CD8-positive, alpha-beta memory T cell (primary cell): ENCODE data around the gene ARHGAP8. TPM values are rescaled to one million over a fixed set of nuclear protein-coding genes. Genes with fewer than 3 reads are reported as not detected.
A peak's percentile ranks its signal among the peaks of the same experiment; 100 is the strongest.

Source experiments
- CTCF ChIA-PET: fragments of 350-600 bp; sonication (Branson Sonifier 250); formaldehyde crosslinking; loops from one replicate; lab custom pipeline; 2021; ENCODE audit warnings: antibody characterized with exemption; lab: Charles Lee
- POLR2A ChIA-PET: fragments of 350-600 bp; sonication (Branson Sonifier 250); formaldehyde crosslinking; loops from one replicate; lab custom pipeline; 2021; ENCODE audit warnings: antibody characterized with exemption; lab: Charles Lee
- DNase-seq, 5 donors: peaks; one replicate each; pipeline versions ENCODE4 v3.0.0 to v3.0.0-alpha.2; 2020 to 2022; ENCODE audit warnings: mixed read lengths in 1 of 5
- H3K27ac ChIP-seq: one replicate; pipeline ENCODE4 v1.7.0; 2013; ENCODE audit warnings: low read depth, mild to moderate bottlenecking, low read length, moderate library complexity
- H3K27me3 ChIP-seq: 2 replicates; pipeline ENCODE4 v1.7.0; 2013; ENCODE audit warnings: low read length, mild to moderate bottlenecking; ENCODE audit not compliant: insufficient read depth, poor library complexity, severe bottlenecking
- H3K36me3 ChIP-seq: 2 replicates; pipeline ENCODE4 v1.7.0; 2013; ENCODE audit warnings: mild to moderate bottlenecking, low read length, moderate library complexity; ENCODE audit not compliant: insufficient read depth
- H3K4me1 ChIP-seq: 2 replicates; pipeline ENCODE4 v1.7.0; 2013; ENCODE audit warnings: mild to moderate bottlenecking, low read length, moderate library complexity; ENCODE audit not compliant: insufficient read depth
- H3K4me3 ChIP-seq: 2 replicates; pipeline ENCODE4 v1.7.0; 2013; ENCODE audit warnings: mild to moderate bottlenecking, low read length
- H3K9me3 ChIP-seq: 2 replicates; pipeline ENCODE4 v1.7.0; 2013; ENCODE audit warnings: mild to moderate bottlenecking, low read length
- H3K27ac Mint-ChIP-seq, 8 donors: one replicate each; pipeline ENCODE4 v1.8.0; 2020 to 2021; ENCODE audit warnings: mixed read lengths in 8 of 8, mild to moderate bottlenecking in 6 of 8, inconsistent platforms in 3 of 8, moderate library complexity in 3 of 8
- H3K27me3 Mint-ChIP-seq, 2 donors: one replicate each; pipeline ENCODE4 v1.8.0; 2020 to 2021; ENCODE audit warnings: mixed read lengths in 2 of 2, mild to moderate bottlenecking in 1 of 2, moderate library complexity in 1 of 2
- H3K36me3 Mint-ChIP-seq, 3 donors: one replicate each; pipeline ENCODE4 v1.8.0; 2020 to 2021; ENCODE audit warnings: mixed read lengths in 3 of 3, inconsistent platforms in 1 of 3, mild to moderate bottlenecking in 1 of 3
- H3K4me1 Mint-ChIP-seq, 3 donors: one replicate each; pipeline ENCODE4 v1.8.0; 2020 to 2021; ENCODE audit warnings: mixed read lengths in 3 of 3, inconsistent platforms in 1 of 3, mild to moderate bottlenecking in 1 of 3
- H3K4me3 Mint-ChIP-seq, 7 donors: one replicate each; pipeline ENCODE4 v1.8.0; 2020 to 2021; ENCODE audit warnings: mixed read lengths in 7 of 7, mild to moderate bottlenecking in 6 of 7, moderate library complexity in 4 of 7, inconsistent platforms in 2 of 7
- H3K9me3 Mint-ChIP-seq, 5 donors: one replicate each; pipeline ENCODE4 v1.8.0; 2020 to 2022; ENCODE audit warnings: mixed read lengths in 5 of 5, mild to moderate bottlenecking in 3 of 5, moderate library complexity in 2 of 5, inconsistent platforms in 1 of 5
- polyA plus RNA-seq: library from polyadenylated mRNA; unstranded; fragments of 300-500 nt; fragmentation: Illumina TruSeq; gene quantifications from one replicate; pipeline ENCODE4 v1.2.3, GENCODE V29; 2021
- total RNA-seq, 2 experiments: library from RNA; stranded (reverse); gene quantifications; one replicate each; pipeline ENCODE4 v1.2.3, GENCODE V29; 2021

ARHGAP8 gene
- total and polyA plus RNA-seq, 3 experiments from 2014 or later: 0.42 to 0.49 TPM; not detected in 1

- no peak for DNase-seq
- H3K4me3 Mint-ChIP-seq: no peak overlapping the region
- ChIA-PET POLR2A (no interaction called here), CTCF (no interaction called here)
- no peak overlapping the region for H3K27ac ChIP-seq
- no peaks in the 10 kb centered on the region for H3K27me3 Mint-ChIP-seq
- no peak overlapping the region for H3K4me3 ChIP-seq
- H3K36me3 Mint-ChIP-seq: no peaks in the 10 kb centered on the region
- H3K4me1 ChIP-seq: no peaks in the 10 kb centered on the region
- H3K9me3 Mint-ChIP-seq: no peaks in the 10 kb centered on the region
- no peak overlapping the region for H3K27ac Mint-ChIP-seq
- H3K36me3 ChIP-seq: no peaks in the 10 kb centered on the region
- no peaks in the 10 kb centered on the region for H3K27me3 ChIP-seq
- H3K9me3 ChIP-seq: no peaks in the 10 kb centered on the region
- no peaks in the 10 kb centered on the region for H3K4me1 Mint-ChIP-seq
Measured at GRCh38 chr22:44890416-44891292, 138.3 kb downstream of the ARHGAP8 start.

DNA sequence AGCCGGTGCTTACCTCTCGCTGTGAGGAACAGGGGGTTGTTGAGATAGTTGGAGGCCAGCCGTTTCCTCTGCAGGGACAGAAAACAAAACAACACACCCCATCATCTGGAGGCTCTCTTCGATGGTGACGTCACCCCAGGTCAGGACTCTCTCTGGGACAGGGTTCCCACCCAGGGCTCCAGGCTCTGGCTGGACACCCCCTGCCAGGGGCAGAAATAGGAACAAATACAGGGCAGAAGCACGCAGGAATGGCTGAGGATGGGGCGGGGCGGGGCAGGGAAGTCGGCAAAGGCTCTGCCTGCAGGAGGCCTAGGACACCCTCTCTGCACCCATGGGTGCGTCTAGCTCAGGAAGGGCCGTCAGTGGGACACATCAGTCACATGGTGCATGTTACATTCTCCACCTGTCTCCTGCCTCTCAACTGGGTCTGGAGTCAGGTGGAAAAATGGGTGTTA, 138.9 kb downstream of the ARHGAP8 start:
- Mint-ChIP-seq H3K27ac (no peak overlapping the region), H3K36me3 (no peaks in the 10 kb centered on the region), H3K9me3 (no peaks in the 10 kb centered on the region), H3K4me3 (no peak overlapping the region), H3K4me1 (no peaks in the 10 kb centered on the region), H3K27me3 (no peaks in the 10 kb centered on the region)
- no peak overlapping the region for H3K27ac ChIP-seq
- CTCF ChIA-PET: no interaction called here
- H3K9me3 ChIP-seq: no peaks in the 10 kb centered on the region
- H3K36me3 ChIP-seq: no peaks in the 10 kb centered on the region
- H3K27me3 ChIP-seq: no peaks in the 10 kb centered on the region
- no peak overlapping the region for H3K4me3 ChIP-seq
- DNase-seq: no peak
- POLR2A ChIA-PET: no interaction called here
- H3K4me1 ChIP-seq: no peaks in the 10 kb centered on the region

GRCh38 chr22:44891791-44892190, 139.4 kb downstream of the ARHGAP8 start:
- ChIA-PET CTCF (no interaction called here), POLR2A (no interaction called here)
- Mint-ChIP-seq H3K9me3 (no peaks in the 10 kb centered on the region), H3K27ac (no peak overlapping the region), H3K4me1 (no peaks in the 10 kb centered on the region), H3K36me3 (no peaks in the 10 kb centered on the region), H3K27me3 (no peaks in the 10 kb centered on the region), H3K4me3 (no peak overlapping the region)
- Histone ChIP-seq H3K36me3 (no peaks in the 10 kb centered on the region), H3K27me3 (no peaks in the 10 kb centered on the region), H3K27ac (no peak overlapping the region), H3K4me1 (no peaks in the 10 kb centered on the region), H3K4me3 (no peak overlapping the region), H3K9me3 (no peaks in the 10 kb centered on the region)
- no peak for DNase-seq

- H3K27me3 ChIP-seq: no peaks in the 10 kb centered on the region
- POLR2A ChIA-PET: no interaction called here
- Mint-ChIP-seq H3K4me1 (no peaks in the 10 kb centered on the region), H3K27me3 (no peaks in the 10 kb centered on the region), H3K27ac (no peak overlapping the region), H3K4me3 (no peak overlapping the region), H3K36me3 (no peaks in the 10 kb centered on the region), H3K9me3 (no peaks in the 10 kb centered on the region)
- no peaks in the 10 kb centered on the region for H3K36me3 ChIP-seq
- H3K4me1 ChIP-seq: no peaks in the 10 kb centered on the region
- no peak for DNase-seq
- no peak overlapping the region for H3K4me3 ChIP-seq
- CTCF ChIA-PET: no interaction called here
- no peak overlapping the region for H3K27ac ChIP-seq
- no peaks in the 10 kb centered on the region for H3K9me3 ChIP-seq
Measured at GRCh38 chr22:44892243-44892642, 139.9 kb downstream of the ARHGAP8 start.

- ChIA-PET CTCF (no interaction called here), POLR2A (no interaction called here)
- H3K27ac Mint-ChIP-seq: peak overlapping the region in 1 of 8 donors; percentile 52
- H3K4me1 Mint-ChIP-seq: no peaks in the 10 kb centered on the region
- H3K36me3 Mint-ChIP-seq: no peaks in the 10 kb centered on the region
- no peak overlapping the region for H3K4me3 Mint-ChIP-seq
- no peaks in the 10 kb centered on the region for H3K36me3 ChIP-seq
- H3K9me3 ChIP-seq: no peaks in the 10 kb centered on the region
- no peaks in the 10 kb centered on the region for H3K9me3 Mint-ChIP-seq
- peaks cover 0 to under 1% of the 10 kb centered on the region in 2 donors for H3K27me3 Mint-ChIP-seq
- H3K4me1 ChIP-seq: no peaks in the 10 kb centered on the region
- DNase-seq: no peak
- H3K27ac ChIP-seq: no peak overlapping the region
- H3K4me3 ChIP-seq: no peak overlapping the region
- no peaks in the 10 kb centered on the region for H3K27me3 ChIP-seq
Measured at GRCh38 chr22:44892803-44893730, 140.7 kb downstream of the ARHGAP8 start.

GRCh38 chr22:44893731-44894080, 141.3 kb downstream of the ARHGAP8 start:
- Histone ChIP-seq H3K36me3 (no peaks in the 10 kb centered on the region), H3K27ac (no peak overlapping the region), H3K27me3 (no peaks in the 10 kb centered on the region), H3K4me1 (no peaks in the 10 kb centered on the region), H3K4me3 (no peak overlapping the region), H3K9me3 (no peaks in the 10 kb centered on the region)
- CTCF ChIA-PET: no interaction called here
- Mint-ChIP-seq H3K9me3 (no peaks in the 10 kb centered on the region), H3K4me1 (no peaks in the 10 kb centered on the region), H3K27ac (no peak overlapping the region), H3K36me3 (no peaks in the 10 kb centered on the region), H3K27me3 (peaks cover 0 to 2% of the 10 kb centered on the region in 2 donors), H3K4me3 (no peak overlapping the region)
- DNase-seq: no peak
- POLR2A ChIA-PET: no interaction called here

GRCh38 chr22:44894321-44894720, 141.9 kb downstream of the ARHGAP8 start:
- Histone ChIP-seq H3K27me3 (no peaks in the 10 kb centered on the region), H3K27ac (no peak overlapping the region), H3K36me3 (no peaks in the 10 kb centered on the region), H3K4me1 (no peaks in the 10 kb centered on the region), H3K4me3 (no peak overlapping the region), H3K9me3 (no peaks in the 10 kb centered on the region)
- CTCF ChIA-PET: no interaction called here
- H3K9me3 Mint-ChIP-seq: no peaks in the 10 kb centered on the region
- H3K4me3 Mint-ChIP-seq: no peak overlapping the region
- no peaks in the 10 kb centered on the region for H3K4me1 Mint-ChIP-seq
- POLR2A ChIA-PET: no interaction called here
- DNase-seq: no peak
- no peak overlapping the region for H3K27ac Mint-ChIP-seq
- no peaks in the 10 kb centered on the region for H3K36me3 Mint-ChIP-seq
- H3K27me3 Mint-ChIP-seq: peaks cover 0 to 2% of the 10 kb centered on the region in 2 donors

DNA sequence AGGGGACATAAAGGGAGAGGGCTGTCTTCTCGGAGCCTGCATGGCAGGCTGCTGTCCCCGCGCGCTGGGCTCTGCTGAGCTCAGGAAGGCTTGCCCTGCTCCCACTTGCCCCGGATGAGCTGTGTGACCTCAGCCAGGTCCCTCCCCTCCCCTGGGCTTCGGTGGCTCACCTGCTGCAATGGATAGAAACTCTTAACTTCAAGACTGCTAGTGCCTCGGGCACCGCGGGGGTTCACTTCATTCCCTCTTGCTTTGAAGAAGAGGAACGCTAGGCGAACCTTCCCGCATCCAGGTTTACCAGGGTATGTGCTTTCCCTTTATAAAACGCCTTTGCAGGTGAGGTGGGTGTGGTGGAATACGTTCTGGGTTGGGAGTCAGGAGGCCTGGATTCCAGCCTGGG, 142.4 kb downstream of the ARHGAP8 start:
- H3K36me3 ChIP-seq: no peaks in the 10 kb centered on the region
- Mint-ChIP-seq H3K4me1 (no peaks in the 10 kb centered on the region), H3K4me3 (no peak overlapping the region), H3K27me3 (peaks cover 0 to 2% of the 10 kb centered on the region in 2 donors), H3K36me3 (no peaks in the 10 kb centered on the region), H3K27ac (no peak overlapping the region), H3K9me3 (peaks cover 0 to under 1% (median 0%) of the 10 kb centered on the region in 5 donors)
- no peaks in the 10 kb centered on the region for H3K9me3 ChIP-seq
- no peaks in the 10 kb centered on the region for H3K27me3 ChIP-seq
- H3K4me3 ChIP-seq: no peak overlapping the region
- POLR2A ChIA-PET: no interaction called here
- DNase-seq: no peak
- CTCF ChIA-PET: no interaction called here
- H3K27ac ChIP-seq: no peak overlapping the region
- H3K4me1 ChIP-seq: no peaks in the 10 kb centered on the region
